Testis (tissue), 3 donors: ENCODE measurements around the gene SOX6. TPM values are rescaled to one million over a fixed set of nuclear protein-coding genes. Genes with fewer than 3 reads are reported as not detected.
"Not testable (repeated sequence)": the region's sequence is repeated elsewhere in the genome, so short reads cannot be mapped to it uniquely, and the experiment has no call there.

ENCODE experiments used
- DNase-seq: peaks from one replicate; pipeline ENCODE4 v3.0.0-alpha.2; 2019
- H3K27ac ChIP-seq, 2 donors: fragments of 200-600 bp; sonication (generic); one replicate each; pipeline ENCODE4 v1.5.1; 2019
- H3K27me3 ChIP-seq: fragments of 200-600 bp; sonication (generic); one replicate; pipeline ENCODE4 v1.5.1; 2019
- H3K36me3 ChIP-seq: fragments of 200-600 bp; sonication (generic); one replicate; pipeline ENCODE4 v1.5.1; 2017; ENCODE audit warnings: low read depth; ENCODE audit errors: missing control alignments
- H3K4me1 ChIP-seq: fragments of 200-600 bp; sonication (generic); one replicate; pipeline ENCODE4 v1.5.1; 2019
- H3K4me3 ChIP-seq, 2 donors: fragments of 200-600 bp; sonication (generic); one replicate each; pipeline ENCODE4 v1.5.1; 2017 to 2019
- H3K9me3 ChIP-seq: fragments of 200-600 bp; sonication (generic); one replicate; pipeline ENCODE4 v1.5.1; 2017
- POLR2A ChIP-seq: fragments of 450-650 bp; IDR thresholded peaks from one replicate; pipeline ENCODE4 v1.6.1; 2017; ENCODE audit warnings: antibody characterized with exemption, mild to moderate bottlenecking, moderate library complexity
- WGBS, 2 donors: methylation state at CpG; one replicate each; pipeline ENCODE4 v1.1.5; 2018; 5-methylcytosine and 5-hydroxymethylcytosine counted together
- intact Hi-C: fragments of 100-400 bp; cut with DNase I; formaldehyde crosslinking; loops from one replicate; pipeline ENCODE4 v1.15.1; 2023; ENCODE audit warnings: low total_unique reads
- polyA plus RNA-seq: library from polyadenylated mRNA; stranded (reverse); fragments of 350-450 nt; fragmentation: Illumina TruSeq; extraction: RNeasy Lipid Tissue Mini Kit (QIAGEN cat#74804); gene quantifications from one replicate; pipeline ENCODE4 v1.2.3, GENCODE V29; 2014; ENCODE audit warnings: low read depth, low replicate concordance; ENCODE audit not compliant: insufficient read depth
- total RNA-seq, 2 donors: library from RNA; depleted of rRNA; stranded (reverse); fragments of >200 nt; gene quantifications; one replicate each; pipeline ENCODE4 v1.2.3, GENCODE V29; 2016
- TF ChIP-seq, protein P1 (sequence below), 3 experiments: fragments of 450-650 bp in 2 of 3; fragments of 200-600 bp in 1 of 3; sonication (generic) in 1 of 3; IDR thresholded peaks; one replicate each; pipeline ENCODE4 v1.5.1; 2016 to 2019; ENCODE audit warnings: antibody characterized with exemption in 3 of 3, mild to moderate bottlenecking in 2 of 3, moderate library complexity in 1 of 3

Gene SOX6
- total and polyA plus RNA-seq, 3 donors from 2014 or later = 39.6 to 74.0 (median 52.3) TPM

DNA sequence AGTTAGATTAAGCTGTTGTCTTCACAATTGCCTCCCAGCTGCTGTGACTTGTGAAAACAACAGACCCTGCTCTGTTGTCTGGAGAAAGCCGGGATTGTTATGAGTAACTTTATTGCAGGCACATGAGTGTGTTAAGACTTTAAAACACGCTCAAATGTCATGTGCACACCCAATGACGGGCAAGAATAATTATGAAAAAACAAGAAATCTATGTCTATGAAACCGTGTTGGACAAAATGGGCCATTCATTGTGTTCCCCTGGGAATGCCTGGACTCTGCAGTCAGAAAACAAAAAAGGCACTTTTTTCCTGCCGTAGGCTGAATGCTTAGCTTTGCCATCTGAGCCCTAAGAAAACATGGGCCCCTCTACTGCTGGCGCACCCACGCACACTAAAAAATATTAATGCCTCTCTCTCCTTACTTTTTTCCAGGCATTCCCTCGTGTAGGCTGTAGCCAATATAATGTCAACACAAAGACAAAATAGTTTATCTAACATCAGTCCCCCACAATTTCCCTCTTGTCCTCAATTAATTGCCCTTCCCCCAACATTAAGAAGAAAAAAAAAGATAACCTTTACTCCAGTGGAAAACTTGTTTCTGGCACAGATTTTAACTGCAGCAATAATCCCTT is 207.9 kb downstream of the SOX6 start:
- intact Hi-C loops = no loop called here
- no peak for TF ChIP-seq POLR2A
- DNase-seq = no peak

DNA sequence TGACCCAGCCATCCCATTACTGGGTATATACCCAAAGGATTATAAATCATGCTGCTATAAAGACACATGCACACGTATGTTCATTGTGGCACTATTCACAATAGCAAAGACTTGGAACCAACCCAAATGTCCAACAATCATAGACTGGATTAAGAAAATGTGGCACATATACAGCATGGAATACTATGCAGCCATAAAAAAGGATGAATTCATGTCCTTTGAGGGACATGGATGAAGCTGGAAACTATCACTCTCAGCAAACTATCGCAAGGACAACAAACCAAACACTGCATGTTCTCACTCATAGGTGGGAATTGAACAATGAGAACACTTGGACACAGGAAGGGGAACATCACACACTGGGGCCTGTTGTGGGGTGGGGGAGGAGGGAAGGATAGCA is 209.4 kb downstream of the SOX6 start:
- intact Hi-C loops, H3K27me3 ChIP-seq, H3K4me3 ChIP-seq, H3K27ac ChIP-seq, DNase-seq, H3K36me3 ChIP-seq, H3K9me3 ChIP-seq, H3K4me1 ChIP-seq: not testable (repeated sequence)
- WGBS, 2 donors = 82 to 98% methylated on average over 2 of the region's 2 CpGs

More for the DNA sequence above, 207.9 kb downstream of the SOX6 start:
- WGBS, 2 donors = 46 to 52% methylated on average over 8 of the region's 8 CpGs
- Histone ChIP-seq H3K4me3 (no peak overlapping the region), H3K9me3 (no peaks in the 10 kb centered on the region), H3K36me3 (no peaks in the 10 kb centered on the region), H3K4me1 (no peaks in the 10 kb centered on the region), H3K27me3 (no peaks in the 10 kb centered on the region), H3K27ac (no peak overlapping the region)

DNA sequence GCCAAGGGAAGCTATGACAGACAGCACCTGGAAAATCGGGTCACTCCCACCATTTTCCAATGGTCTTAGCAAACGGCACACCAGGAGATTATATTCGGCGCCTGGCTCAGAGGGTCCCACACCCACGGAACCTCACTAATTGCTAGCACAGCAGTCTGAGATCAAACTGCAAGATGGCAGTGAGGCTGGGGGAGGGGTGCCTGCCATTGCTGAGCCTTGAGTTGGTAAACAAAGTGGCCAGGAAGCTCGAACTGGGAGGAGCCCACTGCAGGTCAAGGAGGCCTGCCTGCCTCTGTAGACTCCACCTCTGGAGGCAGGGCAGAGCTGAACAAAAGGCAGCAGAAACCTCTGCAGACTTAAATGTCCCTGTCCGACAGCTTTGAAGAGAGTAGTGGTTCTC is 214.7 kb downstream of the SOX6 start:
- H3K27me3 ChIP-seq, H3K4me1 ChIP-seq, H3K9me3 ChIP-seq, H3K27ac ChIP-seq, intact Hi-C loops, H3K4me3 ChIP-seq, DNase-seq, H3K36me3 ChIP-seq: not testable (repeated sequence)
- WGBS, 2 donors = 91 to 97% methylated on average over 7 of the region's 7 CpGs

DNA sequence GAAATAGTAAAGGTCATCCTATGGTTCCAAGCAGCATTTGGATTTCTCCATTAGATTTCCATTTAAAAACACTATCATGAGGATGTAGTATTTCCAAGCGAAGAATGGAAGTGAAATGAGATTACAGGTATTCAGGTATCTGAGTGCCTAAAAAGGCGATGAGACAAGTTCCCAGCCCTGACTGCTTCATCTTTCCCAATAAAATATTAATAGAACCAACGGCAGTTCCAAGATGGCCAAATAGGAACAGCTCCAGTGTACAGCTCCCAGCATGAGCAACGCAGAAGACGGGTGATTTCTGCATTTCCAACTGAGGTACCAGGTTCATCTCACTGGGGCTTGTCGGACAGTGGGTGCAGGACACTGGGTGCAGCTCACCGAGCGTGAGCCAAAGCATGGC is 215.2 kb downstream of the SOX6 start:
- H3K4me3 ChIP-seq, intact Hi-C loops, H3K27me3 ChIP-seq, H3K27ac ChIP-seq, H3K9me3 ChIP-seq, H3K4me1 ChIP-seq, DNase-seq, H3K36me3 ChIP-seq: not testable (repeated sequence)
- WGBS, 2 donors = 89 to 98% methylated on average over 8 of the region's 8 CpGs

DNA sequence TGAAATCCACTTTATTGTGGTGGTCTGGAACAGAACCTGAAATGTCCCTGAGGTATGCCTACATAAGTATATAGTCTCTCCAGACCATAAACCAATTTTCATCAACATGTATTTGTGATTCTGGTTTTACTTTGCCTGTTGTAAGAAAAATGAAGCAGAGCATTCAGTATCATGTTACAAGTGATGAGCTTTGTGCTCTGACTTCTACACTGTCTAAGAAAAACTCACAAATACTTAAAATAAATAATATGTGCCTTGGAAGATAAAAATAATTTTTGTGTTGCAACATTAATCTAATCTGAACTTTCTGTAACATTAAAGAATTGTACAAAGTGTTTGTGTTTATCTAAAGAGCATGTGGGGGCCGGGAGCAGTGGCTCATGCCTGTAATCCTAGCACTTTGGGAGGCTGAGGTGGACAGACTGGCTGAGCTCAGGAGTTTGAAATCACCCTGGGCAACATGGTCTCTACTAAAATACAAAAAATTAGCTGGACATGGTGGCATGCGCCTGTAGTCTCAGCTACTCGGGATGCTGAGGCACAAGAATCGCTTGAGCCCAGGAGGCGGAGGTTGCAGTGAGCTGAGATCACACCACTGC is 219.5 kb downstream of the SOX6 start:
- intact Hi-C loops = no loop called here
- no peaks in the 10 kb centered on the region for H3K4me1 ChIP-seq
- no peaks in the 10 kb centered on the region for H3K36me3 ChIP-seq
- peak; percentile 61 for DNase-seq
- no peaks in the 10 kb centered on the region for H3K9me3 ChIP-seq
- no peak overlapping the region for H3K27ac ChIP-seq
- WGBS, 2 donors = 85 to 94% methylated on average over 5 of the region's 5 CpGs
- H3K27me3 ChIP-seq = no peaks in the 10 kb centered on the region
- H3K4me3 ChIP-seq = no peak overlapping the region
- TF ChIP-seq, protein P1, sequence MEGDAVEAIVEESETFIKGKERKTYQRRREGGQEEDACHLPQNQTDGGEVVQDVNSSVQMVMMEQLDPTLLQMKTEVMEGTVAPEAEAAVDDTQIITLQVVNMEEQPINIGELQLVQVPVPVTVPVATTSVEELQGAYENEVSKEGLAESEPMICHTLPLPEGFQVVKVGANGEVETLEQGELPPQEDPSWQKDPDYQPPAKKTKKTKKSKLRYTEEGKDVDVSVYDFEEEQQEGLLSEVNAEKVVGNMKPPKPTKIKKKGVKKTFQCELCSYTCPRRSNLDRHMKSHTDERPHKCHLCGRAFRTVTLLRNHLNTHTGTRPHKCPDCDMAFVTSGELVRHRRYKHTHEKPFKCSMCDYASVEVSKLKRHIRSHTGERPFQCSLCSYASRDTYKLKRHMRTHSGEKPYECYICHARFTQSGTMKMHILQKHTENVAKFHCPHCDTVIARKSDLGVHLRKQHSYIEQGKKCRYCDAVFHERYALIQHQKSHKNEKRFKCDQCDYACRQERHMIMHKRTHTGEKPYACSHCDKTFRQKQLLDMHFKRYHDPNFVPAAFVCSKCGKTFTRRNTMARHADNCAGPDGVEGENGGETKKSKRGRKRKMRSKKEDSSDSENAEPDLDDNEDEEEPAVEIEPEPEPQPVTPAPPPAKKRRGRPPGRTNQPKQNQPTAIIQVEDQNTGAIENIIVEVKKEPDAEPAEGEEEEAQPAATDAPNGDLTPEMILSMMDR (IDR thresholded peaks at IDR 0.05) = no peak
- TF ChIP-seq POLR2A = no peak

- DNase-seq = no peak
- H3K4me3 ChIP-seq = no peak overlapping the region
- H3K9me3 ChIP-seq = no peaks in the 10 kb centered on the region
- WGBS, 2 donors = 97 to 98% methylated on average over 3 of the region's 3 CpGs
- no peaks in the 10 kb centered on the region for H3K27me3 ChIP-seq
- no peaks in the 10 kb centered on the region for H3K4me1 ChIP-seq
- TF ChIP-seq POLR2A = no peak
- TF ChIP-seq, protein P1 (IDR thresholded peaks at IDR 0.05) = no peak
- intact Hi-C loops = no loop called here
- H3K36me3 ChIP-seq = no peaks in the 10 kb centered on the region
- H3K27ac ChIP-seq = no peak overlapping the region
These were observed 222.5 kb downstream of the SOX6 start for GRCh38 chr11:16133867-16134266.

DNA sequence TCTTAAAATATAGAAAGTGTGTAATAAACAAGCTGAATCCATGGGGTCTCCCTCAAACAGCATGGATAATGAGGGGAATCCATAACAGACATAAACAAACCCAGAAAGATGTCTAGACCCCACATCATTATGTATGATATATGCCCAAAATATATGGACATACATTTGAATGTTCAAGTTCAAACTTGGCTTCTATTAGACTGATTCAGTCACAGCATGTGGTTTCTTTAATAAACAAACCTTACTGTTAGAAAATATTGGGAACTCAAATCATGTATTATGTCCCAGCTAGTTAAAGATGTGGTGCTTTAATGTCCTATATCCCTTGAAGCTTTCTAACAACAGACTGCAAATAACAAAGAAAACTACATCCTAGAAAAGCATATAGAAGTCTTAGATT is 228.6 kb downstream of the SOX6 start:
- H3K4me1 ChIP-seq = no peaks in the 10 kb centered on the region
- H3K27me3 ChIP-seq = no peaks in the 10 kb centered on the region
- H3K36me3 ChIP-seq = no peaks in the 10 kb centered on the region
- no peak for TF ChIP-seq POLR2A
- TF ChIP-seq, protein P1 (IDR thresholded peaks at IDR 0.05) = no peak
- no peak overlapping the region for H3K4me3 ChIP-seq
- H3K9me3 ChIP-seq = no peaks in the 10 kb centered on the region
- no peak overlapping the region for H3K27ac ChIP-seq
- DNase-seq = no peak
- intact Hi-C loops = no loop called here
